Lower leg skin (tissue), 3 donors: ENCODE data around the gene PPP1R12B.

ENCODE experiments used
- CTCF ChIP-seq, 3 donors: fragments of 450-650 bp; IDR thresholded peaks; one replicate each; pipeline ENCODE4 v1.5.1; 2016; ENCODE audit warnings: antibody characterized with exemption in 3 of 3, mild to moderate bottlenecking in 3 of 3, moderate library complexity in 2 of 3
- POLR2A ChIP-seq, 2 donors: fragments of 450-650 bp; IDR thresholded peaks; one replicate each; pipeline ENCODE4 v1.6.1; 2016 to 2017; ENCODE audit warnings: antibody characterized with exemption in 2 of 2, mild to moderate bottlenecking in 1 of 2, moderate library complexity in 1 of 2

GRCh38 chr1:202623075-202623474 lies 274.6 kb downstream of the PPP1R12B start:
- no peak for TF ChIP-seq POLR2A (IDR thresholded peaks at IDR 0.05)
- TF ChIP-seq CTCF (IDR thresholded peaks at IDR 0.05): no peak
